B cell (primary cell): ENCODE results near the gene FZD10. TPM values are rescaled to one million over a fixed set of nuclear protein-coding genes. Genes with fewer than 3 reads are reported as not detected.

Experiments used
- ATAC-seq: fragments of 200-7000 bp; cut with Tn5 transposase; one replicate; pipeline ENCODE4 v1.10.0; 2021; ENCODE audit warnings: low read depth, mild to moderate bottlenecking, moderate number of reproducible peaks, moderate library complexity
- CTCF ChIA-PET: fragments of 350-600 bp; sonication (Branson Sonifier 250); formaldehyde crosslinking; loops from one replicate; lab custom pipeline; 2021; ENCODE audit warnings: antibody characterized with exemption, inconsistent platforms; lab: Charles Lee
- POLR2A ChIA-PET: fragments of 350-600 bp; sonication (Branson Sonifier 250); formaldehyde crosslinking; loops from one replicate; lab custom pipeline; 2021; ENCODE audit warnings: antibody characterized with exemption; lab: Charles Lee
- DNase-seq: peaks from one replicate; pipeline ENCODE4 v3.0.0; 2013
- H2AFZ ChIP-seq: 2 replicates; pipeline ENCODE4 v1.6.1; 2012; ENCODE audit warnings: mild to moderate bottlenecking, low read depth, low read length; ENCODE audit not compliant: insufficient read depth, poor library complexity, severe bottlenecking
- H3K27ac ChIP-seq, 2 donors: 1 replicate in 1 of 2; 2 replicates in 1 of 2; pipeline ENCODE4 v1.5.1; 2012 to 2013; ENCODE audit warnings: low read length in 2 of 2, mild to moderate bottlenecking in 2 of 2, moderate library complexity in 1 of 2
- H3K27me3 ChIP-seq, 4 experiments: fragments of 200-600 bp in 1 of 4; sonication (generic) in 1 of 4; replicated peaks in 1 of 4; 1 replicate in 2 of 4; 2 replicates in 2 of 4; pipeline versions ENCODE4 v1.6.1 to v1.7.0; 2013 to 2016; ENCODE audit warnings: low read length in 3 of 4, mild to moderate bottlenecking in 2 of 4, mixed read lengths in 1 of 4, moderate library complexity in 1 of 4; ENCODE audit not compliant: insufficient read depth in 4 of 4, control insufficient read depth in 3 of 4; ENCODE audit errors: control extremely low read depth in 1 of 4
- H3K36me3 ChIP-seq, 2 experiments: replicated peaks in 1 of 2; 1 replicate in 1 of 2; 2 replicates in 1 of 2; pipeline versions ENCODE4 v1.6.1 to v1.7.1; 2013; ENCODE audit warnings: low read length in 1 of 2; ENCODE audit not compliant: insufficient read depth in 2 of 2, control insufficient read depth in 1 of 2; ENCODE audit errors: control extremely low read depth in 1 of 2, extremely low read depth in 1 of 2
- H3K4me1 ChIP-seq, 2 donors: fragments of 200-600 bp in 1 of 2; sonication (generic) in 1 of 2; 1 replicate in 1 of 2; 2 replicates in 1 of 2; pipeline versions ENCODE4 v1.5.1 to v1.6.1; 2013 to 2017; ENCODE audit warnings: low read length in 2 of 2; ENCODE audit not compliant: control insufficient read depth in 2 of 2, insufficient read depth in 2 of 2
- H3K4me2 ChIP-seq: replicated peaks from 2 replicates; pipeline ENCODE3; 2012; ENCODE audit warnings: mild to moderate bottlenecking, low read depth, low read length; ENCODE audit not compliant: poor library complexity, severe bottlenecking
- H3K4me3 ChIP-seq, 5 experiments: fragments of 200-600 bp in 1 of 5; sonication (generic) in 1 of 5; 1 replicate in 3 of 5; 2 replicates in 2 of 5; pipeline versions ENCODE4 v1.5.1 to v1.7.0; 2011 to 2016; ENCODE audit warnings: low read length in 4 of 5, mild to moderate bottlenecking in 4 of 5, low read depth in 2 of 5, control low read depth in 1 of 5, moderate library complexity in 1 of 5; ENCODE audit not compliant: insufficient read depth in 1 of 5; ENCODE audit errors: control extremely low read depth in 1 of 5, extremely low read depth in 1 of 5
- H3K79me2 ChIP-seq: fragments of 200-600 bp; sonication (generic); one replicate; pipeline ENCODE4 v1.6.0; 2016; ENCODE audit warnings: low read length; ENCODE audit not compliant: control insufficient read depth, insufficient read depth
- H3K9ac ChIP-seq: fragments of 200-600 bp; sonication (generic); 2 replicates; pipeline ENCODE4 v1.6.1; 2017; ENCODE audit warnings: mild to moderate bottlenecking, low read length, moderate library complexity
- H3K9me3 ChIP-seq, 3 donors: one replicate each; pipeline versions ENCODE4 v1.6.1 to v1.7.1; 2013; ENCODE audit warnings: low read length in 2 of 3; ENCODE audit not compliant: control insufficient read depth in 2 of 3, insufficient read depth in 1 of 3; ENCODE audit errors: control extremely low read depth in 1 of 3
- H4K20me1 ChIP-seq: 2 replicates; pipeline ENCODE4 v1.6.0; 2012; ENCODE audit warnings: mild to moderate bottlenecking, low read length; ENCODE audit not compliant: insufficient read depth, control insufficient read depth, poor library complexity, severe bottlenecking
- H3K27ac Mint-ChIP-seq: one replicate; pipeline ENCODE4 v1.8.0; 2021; ENCODE audit warnings: mixed read lengths
- H3K27me3 Mint-ChIP-seq: one replicate; pipeline ENCODE4 v1.8.0; 2021; ENCODE audit warnings: mixed read lengths
- H3K4me1 Mint-ChIP-seq: one replicate; pipeline ENCODE4 v1.8.0; 2021; ENCODE audit warnings: mixed read lengths
- H3K4me3 Mint-ChIP-seq: one replicate; pipeline ENCODE4 v1.8.0; 2021; ENCODE audit warnings: mixed read lengths
- H3K9me3 Mint-ChIP-seq: one replicate; pipeline ENCODE4 v1.8.0; 2022; ENCODE audit warnings: mixed read lengths; ENCODE audit not compliant: insufficient read depth
- EZH2 ChIP-seq: IDR thresholded peaks from 2 replicates; pipeline ENCODE4 v1.6.1; 2012; ENCODE audit warnings: borderline replicate concordance, low read depth, mild to moderate bottlenecking, moderate library complexity, low read length; ENCODE audit not compliant: insufficient read depth, poor library complexity, severe bottlenecking
- WGBS: methylation state at CpG from one replicate; pipeline ENCODE4 v1.1.5; 2013; ENCODE audit warnings: missing lambda C conversion rate; ENCODE audit not compliant: insufficient coverage; 5-methylcytosine and 5-hydroxymethylcytosine counted together
- intact Hi-C: fragments of 100-400 bp; cut with micrococcal nuclease; formaldehyde crosslinking; loops from one replicate; pipeline ENCODE4 v1.10.0; 2022
- polyA plus RNA-seq: library from polyadenylated mRNA; depleted of rRNA; stranded (reverse); fragments of >200 nt; gene quantifications from 2 replicates; pipeline ENCODE4 v1.2.3, GENCODE V29; 2012
- total RNA-seq, 2 donors: library from RNA; stranded (reverse); fragments of 120-200 nt in 1 of 2; gene quantifications; 1 replicate in 1 of 2; 2 replicates in 1 of 2; pipeline versions ENCODE4 v1.2.3 to v1.2.4, GENCODE V29; 2013 to 2022
- TF ChIP-seq, protein P1 (sequence below): fragments of 200-600 bp; IDR thresholded peaks from one replicate; pipeline ENCODE4 v1.8.0; 2022; ENCODE audit warnings: antibody characterized with exemption, mild to moderate bottlenecking

Gene FZD10
- total and polyA plus RNA-seq, 2 donors (not counting 1 experiment from before 2014, with no cell fraction given), result not detected

DNA sequence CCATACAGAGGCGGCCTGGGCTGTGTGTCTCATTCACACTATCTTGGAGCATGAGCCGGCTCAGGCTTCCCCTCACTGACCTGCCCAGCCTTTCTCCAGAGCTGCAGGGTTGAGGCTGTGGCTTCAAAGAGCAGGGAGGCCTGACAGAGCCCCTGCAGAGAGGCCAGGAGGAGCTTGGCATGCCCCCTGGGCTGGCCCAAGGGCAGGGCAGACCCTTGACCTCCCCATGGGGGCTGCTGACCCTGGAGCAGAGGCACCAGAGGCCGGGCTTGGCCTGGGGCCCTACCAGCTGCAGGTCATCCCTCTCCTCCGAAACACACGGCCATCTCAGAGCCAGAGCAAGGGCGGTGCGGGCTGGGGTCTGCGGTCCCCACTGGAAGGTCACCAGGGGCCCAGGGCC, 46.6 kb upstream of the FZD10 start:
- intact Hi-C loops, result no loop called here
- Histone ChIP-seq H3K4me3 (no peak overlapping the region), H4K20me1 (no peaks in the 10 kb centered on the region), H3K79me2 (no peaks in the 10 kb centered on the region), H3K27ac (no peak overlapping the region), H3K27me3 (no peaks in the 10 kb centered on the region), H3K9me3 (peaks cover 0 to 37% (median 0%) of the 10 kb centered on the region in 3 donors), H3K36me3 (no peaks in the 10 kb centered on the region), H2AFZ (no peak overlapping the region), H3K4me1 (no peaks in the 10 kb centered on the region), H3K9ac (no peak overlapping the region), H3K4me2 (no peak overlapping the region)
- ChIA-PET CTCF (no interaction called here), POLR2A (no interaction called here)
- H3K27me3 Mint-ChIP-seq, result peaks cover 5% of the 10 kb centered on the region
- DNase-seq (no peak), ATAC-seq (no peak)
- 81% methylated on average over 8 of the region's 8 CpGs for WGBS
- no peaks in the 10 kb centered on the region for H3K9me3 Mint-ChIP-seq
- no peaks in the 10 kb centered on the region for H3K4me1 Mint-ChIP-seq
- H3K27ac Mint-ChIP-seq, result no peak overlapping the region
- TF ChIP-seq, protein P1, sequence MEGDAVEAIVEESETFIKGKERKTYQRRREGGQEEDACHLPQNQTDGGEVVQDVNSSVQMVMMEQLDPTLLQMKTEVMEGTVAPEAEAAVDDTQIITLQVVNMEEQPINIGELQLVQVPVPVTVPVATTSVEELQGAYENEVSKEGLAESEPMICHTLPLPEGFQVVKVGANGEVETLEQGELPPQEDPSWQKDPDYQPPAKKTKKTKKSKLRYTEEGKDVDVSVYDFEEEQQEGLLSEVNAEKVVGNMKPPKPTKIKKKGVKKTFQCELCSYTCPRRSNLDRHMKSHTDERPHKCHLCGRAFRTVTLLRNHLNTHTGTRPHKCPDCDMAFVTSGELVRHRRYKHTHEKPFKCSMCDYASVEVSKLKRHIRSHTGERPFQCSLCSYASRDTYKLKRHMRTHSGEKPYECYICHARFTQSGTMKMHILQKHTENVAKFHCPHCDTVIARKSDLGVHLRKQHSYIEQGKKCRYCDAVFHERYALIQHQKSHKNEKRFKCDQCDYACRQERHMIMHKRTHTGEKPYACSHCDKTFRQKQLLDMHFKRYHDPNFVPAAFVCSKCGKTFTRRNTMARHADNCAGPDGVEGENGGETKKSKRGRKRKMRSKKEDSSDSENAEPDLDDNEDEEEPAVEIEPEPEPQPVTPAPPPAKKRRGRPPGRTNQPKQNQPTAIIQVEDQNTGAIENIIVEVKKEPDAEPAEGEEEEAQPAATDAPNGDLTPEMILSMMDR, result no peak
- TF ChIP-seq EZH2, result no peak
- H3K4me3 Mint-ChIP-seq, result no peak overlapping the region

DNA sequence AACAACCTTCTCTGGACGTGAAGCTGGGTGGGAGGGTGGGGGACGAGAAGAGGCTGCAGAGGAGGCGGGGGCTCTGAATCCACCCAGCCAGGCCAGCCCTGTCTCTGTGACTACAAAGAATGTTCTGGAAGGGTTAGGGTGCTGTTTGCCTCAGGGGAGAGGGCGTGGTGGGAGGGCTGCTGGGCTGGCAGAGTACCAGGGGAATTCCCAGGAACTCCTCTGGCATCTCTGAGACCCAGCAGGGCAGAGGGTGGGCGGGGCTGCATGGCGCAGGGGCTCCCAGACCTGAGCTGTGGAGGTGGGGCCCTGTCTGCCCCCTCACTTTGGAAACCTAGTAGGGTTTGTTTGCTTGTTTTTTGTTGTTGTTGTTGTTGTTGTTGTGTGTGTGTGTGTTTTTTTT, 45.5 kb upstream of the FZD10 start:
- CTCF ChIA-PET, result no interaction called here
- DNase-seq, result no peak
- intact Hi-C loops, result no loop called here
- H3K9me3 Mint-ChIP-seq, result peaks cover 2% of the 10 kb centered on the region
- Histone ChIP-seq H3K27ac (no peak overlapping the region), H3K9ac (no peak overlapping the region), H3K9me3 (peaks cover 0 to 37% (median 0%) of the 10 kb centered on the region in 3 donors), H3K79me2 (no peaks in the 10 kb centered on the region), H3K4me1 (no peaks in the 10 kb centered on the region), H3K4me3 (no peak overlapping the region), H3K27me3 (no peaks in the 10 kb centered on the region), H3K36me3 (no peaks in the 10 kb centered on the region), H2AFZ (no peak overlapping the region), H4K20me1 (no peaks in the 10 kb centered on the region), H3K4me2 (no peak overlapping the region)
- POLR2A ChIA-PET, result no interaction called here
- H3K4me1 Mint-ChIP-seq, result no peaks in the 10 kb centered on the region
- no peak for ATAC-seq
- H3K4me3 Mint-ChIP-seq, result no peak overlapping the region
- H3K27me3 Mint-ChIP-seq, result peaks cover 3% of the 10 kb centered on the region
- WGBS, result 72% methylated on average over 6 of the region's 6 CpGs
- no peak overlapping the region for H3K27ac Mint-ChIP-seq
- no peak for TF ChIP-seq EZH2
- TF ChIP-seq, protein P1, result no peak
